ENCODE results near the gene SLC17A1.

SLC17A1 gene

GRCh38 chr6:25764611-25765010 lies 67.2 kb downstream of the SLC17A1 start:
- TF ChIP-seq CTCF (IDR thresholded peaks at IDR 0.05; ENCODE audit: low read depth, low read length): no peak

GRCh38 chr6:25757936-25758642 lies 73.8 kb downstream of the SLC17A1 start:
- DNase-seq (ENCODE audit: extremely low read depth, low read depth): no peak
- TF ChIP-seq CTCF (IDR thresholded peaks at IDR 0.05; ENCODE audit: low read depth, low read length): no peak

More at GRCh38 chr6:25764611-25765010, 67.2 kb downstream of the SLC17A1 start:
- no peak for DNase-seq (ENCODE audit: extremely low read depth, low read depth)

GRCh38 chr6:25756382-25757363 lies 75.2 kb downstream of the SLC17A1 start:
- DNase-seq (ENCODE audit: extremely low read depth, low read depth): no peak
- no peak for TF ChIP-seq CTCF (IDR thresholded peaks at IDR 0.05; ENCODE audit: low read depth, low read length)

GRCh38 chr6:25755483-25755882 lies 76.4 kb downstream of the SLC17A1 start:
- DNase-seq (ENCODE audit: extremely low read depth, low read depth): no peak
- no peak for TF ChIP-seq CTCF (IDR thresholded peaks at IDR 0.05; ENCODE audit: low read depth, low read length)

- TF ChIP-seq CTCF (IDR thresholded peaks at IDR 0.05; ENCODE audit: low read depth, low read length): no peak
- no peak for DNase-seq (ENCODE audit: extremely low read depth, low read depth)
These were observed 77.3 kb downstream of the SLC17A1 start, which contains the start of gene SLC17A4 for GRCh38 chr6:25754535-25754934. Gene SLC17A4 (plus strand): TSS chr6:25754742. CDS start chr6:25761963, 7,221 bp downstream.

GRCh38 chr6:25753079-25753478 lies 78.8 kb downstream of the SLC17A1 start:
- no peak for DNase-seq (ENCODE audit: extremely low read depth, low read depth)
- TF ChIP-seq CTCF (IDR thresholded peaks at IDR 0.05; ENCODE audit: low read depth, low read length): no peak

GRCh38 chr6:25750906-25751305 lies 80.9 kb downstream of the SLC17A1 start:
- no peak for DNase-seq (ENCODE audit: extremely low read depth, low read depth)
- no peak for TF ChIP-seq CTCF (IDR thresholded peaks at IDR 0.05; ENCODE audit: low read depth, low read length)
